Esophagus muscularis mucosa (tissue), 4 donors: ENCODE measurements around the gene URM1. TPM values are rescaled to one million over a fixed set of nuclear protein-coding genes. Genes with fewer than 3 reads are reported as not detected.

Experiments used
- DNase-seq: peaks from one replicate; pipeline ENCODE4 v3.0.0-alpha.2; 2017; ENCODE audit errors: extremely low spot score
- H3K27ac ChIP-seq, 4 donors: fragments of 200-600 bp; sonication (generic); replicated peaks in 1 of 4; 1 replicate in 3 of 4; 2 replicates in 1 of 4; pipeline ENCODE4 v1.5.1; 2016 to 2019; ENCODE audit warnings: mild to moderate bottlenecking in 1 of 4
- H3K27me3 ChIP-seq, 4 donors: fragments of 200-600 bp; sonication (generic); one replicate each; pipeline versions ENCODE4 v1.5.1 to v1.6.0; 2016 to 2019
- H3K36me3 ChIP-seq, 4 donors: fragments of 200-600 bp; sonication (generic); one replicate each; pipeline ENCODE4 v1.5.1; 2016 to 2019
- H3K4me1 ChIP-seq, 4 donors: fragments of 200-600 bp; sonication (generic); one replicate each; pipeline ENCODE4 v1.5.1; 2016 to 2019
- H3K4me3 ChIP-seq, 4 donors: fragments of 200-600 bp; sonication (generic); 1 replicate in 2 of 4; 2 replicates in 2 of 4; pipeline ENCODE4 v1.5.1; 2016 to 2019; ENCODE audit warnings: mild to moderate bottlenecking in 4 of 4, moderate library complexity in 1 of 4
- H3K9me3 ChIP-seq, 4 donors: fragments of 200-600 bp; sonication (generic); 1 replicate in 3 of 4; 2 replicates in 1 of 4; pipeline ENCODE4 v1.5.1; 2016 to 2019
- EP300 ChIP-seq: sonication (generic); formaldehyde crosslinking; IDR thresholded peaks from one replicate; pipeline ENCODE4 v1.6.1; 2017; ENCODE audit warnings: antibody characterized with exemption
- POLR2A ChIP-seq: fragments of 450-650 bp; IDR thresholded peaks from one replicate; pipeline ENCODE4 v1.6.1; 2017; ENCODE audit warnings: antibody characterized with exemption, moderate library complexity, mild to moderate bottlenecking, low read depth
- POLR2AphosphoS5 ChIP-seq, 2 donors: sonication (generic); formaldehyde crosslinking; IDR thresholded peaks; one replicate each; pipeline ENCODE4 v1.6.1; 2017; ENCODE audit warnings: antibody characterized with exemption in 2 of 2
- WGBS: methylation state at CpG from one replicate; pipeline ENCODE4 v1.1.5; 2018; 5-methylcytosine and 5-hydroxymethylcytosine counted together
- intact Hi-C: fragments of 100-400 bp; cut with DNase I; formaldehyde crosslinking; loops from one replicate; pipeline ENCODE4 v1.15.1; 2023
- total RNA-seq, 4 donors: library from RNA; depleted of rRNA; stranded (reverse); fragments of >200 nt; gene quantifications; one replicate each; pipeline versions ENCODE4 v1.1.0 to v1.2.1, GENCODE V29; 2016
- TF ChIP-seq, protein P1 (sequence below), 3 experiments: fragments of 200-600 bp in 2 of 3; fragments of 450-650 bp in 1 of 3; sonication (generic) in 2 of 3; IDR thresholded peaks; one replicate each; pipeline ENCODE4 v1.5.1; 2017 to 2019; ENCODE audit warnings: antibody characterized with exemption in 3 of 3, mild to moderate bottlenecking in 2 of 3, moderate library complexity in 1 of 3

Gene URM1
- total RNA-seq, 4 donors from 2014 or later: 25.3 to 36.8 (median 28.3) TPM

DNA sequence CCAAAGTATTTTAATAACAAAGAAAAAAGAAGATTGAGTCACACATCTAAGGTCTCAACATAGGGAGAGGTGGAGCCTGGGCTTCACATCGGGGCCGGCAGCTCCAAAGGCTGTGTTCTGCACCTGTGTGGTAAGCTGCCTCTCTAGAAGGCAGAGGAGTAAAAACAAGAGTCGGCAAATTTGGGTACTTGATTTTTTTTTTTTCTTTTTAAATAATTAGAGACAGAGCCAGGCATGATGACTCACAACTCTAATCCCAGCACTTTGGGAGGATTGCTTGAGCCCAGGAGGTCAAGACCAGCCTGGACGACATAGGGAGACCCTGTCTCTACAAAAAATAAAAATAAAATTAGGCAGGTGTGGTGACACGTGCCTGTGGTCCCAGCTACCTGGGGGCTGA, 4.7 kb downstream of the URM1 start:
- intact Hi-C loops: no loop called here
- 84% methylated on average over 5 of the region's 5 CpGs for WGBS
- H3K27me3 ChIP-seq: no peaks in the 10 kb centered on the region
- H3K36me3 ChIP-seq: peaks cover 13 to 71% (median 51%) of the 10 kb centered on the region in 4 donors
- no peak for DNase-seq
- TF ChIP-seq, protein P1, sequence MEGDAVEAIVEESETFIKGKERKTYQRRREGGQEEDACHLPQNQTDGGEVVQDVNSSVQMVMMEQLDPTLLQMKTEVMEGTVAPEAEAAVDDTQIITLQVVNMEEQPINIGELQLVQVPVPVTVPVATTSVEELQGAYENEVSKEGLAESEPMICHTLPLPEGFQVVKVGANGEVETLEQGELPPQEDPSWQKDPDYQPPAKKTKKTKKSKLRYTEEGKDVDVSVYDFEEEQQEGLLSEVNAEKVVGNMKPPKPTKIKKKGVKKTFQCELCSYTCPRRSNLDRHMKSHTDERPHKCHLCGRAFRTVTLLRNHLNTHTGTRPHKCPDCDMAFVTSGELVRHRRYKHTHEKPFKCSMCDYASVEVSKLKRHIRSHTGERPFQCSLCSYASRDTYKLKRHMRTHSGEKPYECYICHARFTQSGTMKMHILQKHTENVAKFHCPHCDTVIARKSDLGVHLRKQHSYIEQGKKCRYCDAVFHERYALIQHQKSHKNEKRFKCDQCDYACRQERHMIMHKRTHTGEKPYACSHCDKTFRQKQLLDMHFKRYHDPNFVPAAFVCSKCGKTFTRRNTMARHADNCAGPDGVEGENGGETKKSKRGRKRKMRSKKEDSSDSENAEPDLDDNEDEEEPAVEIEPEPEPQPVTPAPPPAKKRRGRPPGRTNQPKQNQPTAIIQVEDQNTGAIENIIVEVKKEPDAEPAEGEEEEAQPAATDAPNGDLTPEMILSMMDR (IDR thresholded peaks at IDR 0.05): no peak
- no peak for TF ChIP-seq POLR2A
- no peak for TF ChIP-seq EP300
- TF ChIP-seq POLR2AphosphoS5 (IDR thresholded peaks at IDR 0.05): no peak
- H3K4me3 ChIP-seq: no peak overlapping the region
- peaks cover 13 to 30% (median 21%) of the 10 kb centered on the region in 4 donors for H3K4me1 ChIP-seq
- no peaks in the 10 kb centered on the region for H3K9me3 ChIP-seq
- H3K27ac ChIP-seq: no peak overlapping the region

DNA sequence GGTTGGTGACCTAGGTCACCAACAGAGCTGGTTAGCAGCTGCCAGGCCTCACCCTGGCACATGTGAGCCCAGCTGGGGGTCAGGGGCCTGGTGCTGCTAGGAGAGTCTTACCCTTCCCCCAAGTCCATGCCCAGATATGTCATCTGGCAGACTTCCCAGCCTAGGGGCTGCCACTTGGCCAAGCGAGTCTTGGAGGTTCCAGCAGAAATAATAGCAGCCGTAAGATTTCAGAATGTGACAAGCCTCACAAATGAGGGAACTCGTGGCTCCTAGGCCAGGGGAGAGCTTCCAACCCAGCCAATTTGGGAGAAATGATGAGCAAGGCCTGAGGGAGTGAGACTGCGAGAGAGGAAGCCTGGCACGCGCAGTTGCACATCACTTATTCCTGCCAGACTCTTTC, 11.1 kb downstream of the URM1 start:
- H3K4me1 ChIP-seq: peaks cover 4 to 16% (median 9%) of the 10 kb centered on the region in 4 donors
- TF ChIP-seq POLR2AphosphoS5 (IDR thresholded peaks at IDR 0.05) (no peak), EP300 (no peak), POLR2A (no peak)
- TF ChIP-seq, protein P1 (IDR thresholded peaks at IDR 0.05): no peak
- peaks cover 40 to 100% (median 87%) of the 10 kb centered on the region in 4 donors for H3K36me3 ChIP-seq
- H3K27ac ChIP-seq: peak overlapping the region in 1 of 4 donors; percentile 36
- no peak for DNase-seq
- H3K9me3 ChIP-seq: no peaks in the 10 kb centered on the region
- intact Hi-C loops: no loop called here
- H3K4me3 ChIP-seq: no peak overlapping the region
- H3K27me3 ChIP-seq: no peaks in the 10 kb centered on the region
- WGBS: 70% methylated on average over 6 of the region's 6 CpGs

DNA sequence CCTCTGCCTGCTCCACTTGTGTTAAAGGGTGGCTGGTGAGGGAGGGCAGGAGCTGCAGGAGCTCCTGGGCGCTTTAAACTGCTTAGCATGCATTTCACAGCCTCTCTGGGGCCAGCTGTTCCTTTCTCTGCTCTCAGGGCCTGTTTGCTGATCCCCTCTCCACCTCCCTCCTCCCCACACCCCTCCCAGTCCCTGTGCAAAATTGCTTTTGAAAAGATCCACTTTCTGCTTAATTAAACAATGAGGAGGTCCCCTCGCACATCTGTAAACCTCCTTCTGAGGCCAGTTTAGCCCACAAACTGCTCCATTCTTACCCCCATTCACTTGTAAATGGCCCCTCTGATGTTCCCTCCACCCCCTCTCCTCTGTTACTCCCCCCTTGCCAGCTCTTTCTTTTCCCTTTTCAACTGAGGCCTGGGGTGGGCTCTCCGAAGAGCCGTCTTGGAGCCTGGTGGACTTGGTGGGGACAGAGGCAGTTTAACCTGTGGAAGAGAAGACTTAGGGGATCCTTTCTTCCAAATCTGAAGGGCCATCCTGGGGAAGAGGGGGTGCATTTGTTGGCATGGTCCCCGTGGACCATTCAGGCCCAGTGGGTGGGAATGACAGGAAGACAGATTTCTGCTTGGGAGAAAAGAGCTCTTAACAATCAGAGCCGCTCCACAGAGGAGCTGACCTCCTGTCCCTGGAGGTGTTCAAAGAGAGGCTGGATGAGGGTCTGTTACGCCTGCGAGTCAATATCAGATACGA, 12.0 kb downstream of the URM1 start:
- 82% methylated on average over 9 of the region's 9 CpGs for WGBS
- Histone ChIP-seq H3K36me3 (peaks cover 42 to 100% (median 91%) of the 10 kb centered on the region in 4 donors), H3K4me3 (no peak overlapping the region), H3K27ac (no peak overlapping the region), H3K27me3 (no peaks in the 10 kb centered on the region), H3K4me1 (peaks cover 4 to 16% (median 9%) of the 10 kb centered on the region in 4 donors), H3K9me3 (no peaks in the 10 kb centered on the region)
- no peak for DNase-seq
- TF ChIP-seq POLR2A: no peak
- intact Hi-C loops: no loop called here

DNA sequence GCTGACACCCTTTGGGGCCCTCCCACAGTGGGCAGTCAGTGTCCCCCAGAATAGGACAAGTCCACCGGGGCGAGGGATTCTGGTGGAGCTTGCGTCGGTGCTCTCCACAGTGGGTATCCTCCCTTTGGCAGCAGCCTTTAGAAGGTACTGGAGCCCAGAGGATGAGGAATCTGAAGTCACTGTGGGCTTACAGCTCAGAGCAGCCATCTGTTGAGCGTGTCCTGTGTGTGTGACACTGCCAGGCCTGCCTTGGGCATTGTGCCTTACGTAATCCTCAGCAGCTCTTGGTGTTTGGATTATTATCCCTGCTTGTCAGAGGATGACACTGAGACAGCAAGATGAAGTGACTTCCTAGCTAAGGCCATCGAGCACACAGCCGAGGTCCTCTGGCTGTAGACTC, 12.6 kb downstream of the URM1 start:
- Histone ChIP-seq H3K4me3 (no peak overlapping the region), H3K36me3 (peaks cover 44 to 100% (median 91%) of the 10 kb centered on the region in 4 donors), H3K9me3 (no peaks in the 10 kb centered on the region), H3K27me3 (no peaks in the 10 kb centered on the region), H3K27ac (no peak overlapping the region), H3K4me1 (peaks cover 4 to 16% (median 9%) of the 10 kb centered on the region in 4 donors)
- 88% methylated on average over 8 of the region's 8 CpGs for WGBS
- no peak for DNase-seq
- intact Hi-C loops: no loop called here
- TF ChIP-seq EP300 (no peak), POLR2AphosphoS5 (IDR thresholded peaks at IDR 0.05) (no peak), POLR2A (no peak)
- TF ChIP-seq, protein P1 (IDR thresholded peaks at IDR 0.05): no peak

DNA sequence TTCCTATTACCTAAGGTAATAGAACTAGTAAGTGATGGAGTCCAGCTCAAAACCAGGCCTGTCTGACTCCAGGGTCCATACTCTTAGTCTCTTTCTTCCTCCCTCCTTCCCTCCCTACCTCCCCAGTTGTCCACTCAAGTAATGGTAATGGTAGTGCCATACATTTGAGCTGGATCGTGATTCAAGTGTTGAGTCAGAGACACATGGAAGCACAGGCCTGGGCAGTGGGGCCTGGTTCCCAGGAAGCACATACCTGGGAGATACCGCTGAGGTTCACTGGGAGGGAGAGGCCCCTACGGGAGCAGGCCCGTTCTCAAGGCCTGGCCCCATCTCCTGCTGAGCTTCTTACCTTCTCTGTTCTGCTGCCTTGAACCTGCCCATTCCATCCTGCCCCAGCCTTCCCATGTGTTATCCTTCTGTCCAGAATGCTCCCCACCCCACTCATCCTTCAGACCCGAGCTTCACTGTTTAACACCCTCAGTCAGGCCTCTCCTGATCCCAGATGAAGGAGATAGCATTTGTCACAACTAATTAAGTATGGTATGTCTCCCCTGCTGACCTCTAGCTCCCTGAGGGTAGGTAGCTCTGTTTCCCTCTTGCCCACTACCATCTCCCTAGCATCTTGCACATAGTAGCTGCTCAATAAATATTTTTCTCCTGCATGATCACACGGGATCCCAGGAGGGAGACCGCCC, 13.8 kb downstream of the URM1 start:
- intact Hi-C loops: no loop called here
- Histone ChIP-seq H3K4me3 (no peak overlapping the region), H3K27ac (no peak overlapping the region), H3K9me3 (no peaks in the 10 kb centered on the region), H3K36me3 (peaks cover 51 to 100% (median 91%) of the 10 kb centered on the region in 4 donors), H3K4me1 (peaks cover 4 to 16% (median 9%) of the 10 kb centered on the region in 4 donors), H3K27me3 (peaks cover 0 to 10% (median 0%) of the 10 kb centered on the region in 4 donors)
- WGBS: 89% methylated on average over 7 of the region's 7 CpGs
- TF ChIP-seq POLR2A (no peak), EP300 (no peak), POLR2AphosphoS5 (IDR thresholded peaks at IDR 0.05) (no peak)
- TF ChIP-seq, protein P1 (IDR thresholded peaks at IDR 0.05): no peak
- no peak for DNase-seq
